Measurements from ENCODE around the gene MEG3. TPM values are rescaled to one million over a fixed set of nuclear protein-coding genes. Genes with fewer than 3 reads are reported as not detected.

The MEG3 gene
- total RNA-seq, 2 experiments from 2014 or later = not detected

- CTCF ChIA-PET (ENCODE audit: unreplicated experiment) = no interaction called here
These were observed 81.3 kb downstream of the MEG3 start for GRCh38 chr14:100907240-100907639.

GRCh38 chr14:100909439-100909838 lies 83.5 kb downstream of the MEG3 start:
- H3K9me2 ChIP-seq (ENCODE audit: insufficient read depth, low read length) = no peaks in the 10 kb centered on the region
- no peaks in the 10 kb centered on the region for H4K20me1 ChIP-seq (ENCODE audit: insufficient read depth, low read length)
- no peaks in the 10 kb centered on the region for H3K36me3 ChIP-seq (ENCODE audit: insufficient read depth, low read length)
- no peak overlapping the region for H3K4me2 ChIP-seq (ENCODE audit: low read length)
- H3K79me2 ChIP-seq (ENCODE audit: insufficient read depth, low read depth, low read length) = no peaks in the 10 kb centered on the region
- H3K27ac ChIP-seq (ENCODE audit: low read depth, low read length, poor library complexity, severe bottlenecking) = no peak overlapping the region
- TF ChIP-seq CTCF (conservative IDR thresholded peaks at IDR 0.05; ENCODE audit: low read length) (no peak), EZH2phosphoT487 (IDR thresholded peaks at IDR 0.05; ENCODE audit: borderline replicate concordance, low read depth, low read length) (no peak)
- BruUV-seq (replicated peaks) = no TSS peak
- intact Hi-C loops (cut with micrococcal nuclease; ENCODE audit: unreplicated experiment) = no loop called here
- no peak overlapping the region for H3K4me3 ChIP-seq (ENCODE audit: low read depth, low read length, poor library complexity, severe bottlenecking)
- no peaks in the 10 kb centered on the region for H3K4me1 ChIP-seq (ENCODE audit: insufficient read depth, low read length, poor library complexity, severe bottlenecking)
- ChIA-PET CTCF (ENCODE audit: unreplicated experiment) (no interaction called here), POLR2A (no interaction called here)
- no peak overlapping the region for H2AFZ ChIP-seq (ENCODE audit: low read length)
- H3K9me3 ChIP-seq (ENCODE audit: low read length) = no peaks in the 10 kb centered on the region
- DNase-seq (ENCODE audit: low spot score) = no peak

More at GRCh38 chr14:100907240-100907639, 81.3 kb downstream of the MEG3 start:
- Histone ChIP-seq H3K79me2 (ENCODE audit: insufficient read depth, low read depth, low read length) (no peaks in the 10 kb centered on the region), H2AFZ (ENCODE audit: low read length) (no peak overlapping the region), H4K20me1 (ENCODE audit: insufficient read depth, low read length) (no peaks in the 10 kb centered on the region), H3K4me1 (ENCODE audit: insufficient read depth, low read length, poor library complexity, severe bottlenecking) (no peaks in the 10 kb centered on the region), H3K27ac (ENCODE audit: low read depth, low read length, poor library complexity, severe bottlenecking) (no peak overlapping the region), H3K36me3 (ENCODE audit: insufficient read depth, low read length) (no peaks in the 10 kb centered on the region), H3K9me3 (ENCODE audit: low read length) (no peaks in the 10 kb centered on the region), H3K4me3 (ENCODE audit: low read depth, low read length, poor library complexity, severe bottlenecking) (no peak overlapping the region), H3K9me2 (ENCODE audit: insufficient read depth, low read length) (no peaks in the 10 kb centered on the region), H3K4me2 (ENCODE audit: low read length) (no peak overlapping the region)
- POLR2A ChIA-PET = no interaction called here
- DNase-seq (ENCODE audit: low spot score) = no peak
- intact Hi-C loops (cut with micrococcal nuclease; ENCODE audit: unreplicated experiment) = loop anchor here (2.0 kb wide), 1 partner anchor 722 kb away; no protein-coding TSS in a partner anchor
- TF ChIP-seq EZH2phosphoT487 (IDR thresholded peaks at IDR 0.05; ENCODE audit: borderline replicate concordance, low read depth, low read length) = no peak
- no peak for TF ChIP-seq CTCF (conservative IDR thresholded peaks at IDR 0.05; ENCODE audit: low read length)
- no TSS peak for BruUV-seq (replicated peaks)

Small RNAs within 50 kb of the gene (microRNA-seq; reads per million reads assigned to microRNA genes)
- gene MIR127 (ENCODE audit: borderline replicate concordance) (57.6 reads per million, percentile 47 among the genes with 10 or more reads in this experiment), gene MIR136 (ENCODE audit: borderline replicate concordance) (not detected), gene MIR2392 (ENCODE audit: borderline replicate concordance) (not detected), gene MIR337 (ENCODE audit: borderline replicate concordance) (not detected), gene MIR431 (ENCODE audit: borderline replicate concordance) (not detected), gene MIR432 (ENCODE audit: borderline replicate concordance) (3.8 reads per million), gene MIR433 (ENCODE audit: borderline replicate concordance) (31.0 reads per million, percentile 36 among the genes with 10 or more reads in this experiment), gene MIR493 (ENCODE audit: borderline replicate concordance) (not detected), gene MIR665 (ENCODE audit: borderline replicate concordance) (not detected)

Small RNAs within 50 kb of the gene (small RNA-seq; reads per million reads assigned to genes)
- gene AL117190.3 = not detected
- gene MIR127 = not detected
- not detected for gene MIR136
- not detected for gene MIR2392
- gene MIR337 = not detected
- gene MIR431 = not detected
- gene MIR432 = not detected
- gene MIR433 = not detected
- not detected for gene MIR493
- not detected for gene RF01928
- gene RF02145 = not detected
- not detected for gene SNORD112

Other genes with a start within 250 kb of the MEG3 start
- 1.8 TPM in 1 of 2 replicates, not detected in the other for gene BEGAIN, start 238.7 kb upstream of the MEG3 start, total RNA-seq (2014; rRNA removed; shearing (Covaris generic))
- gene BEGAIN, start 238.7 kb upstream of the MEG3 start, total RNA-seq (2022) = 0.06 and 0.76 TPM in 2 replicates
- gene DLK1, start 99.2 kb upstream of the MEG3 start, total RNA-seq (2014; rRNA removed; shearing (Covaris generic)) = not detected in 2 replicates
- not detected in 2 replicates for gene DLK1, start 99.2 kb upstream of the MEG3 start, total RNA-seq (2022)
- not detected in 2 replicates for gene RTL1, start 77.6 kb downstream of the MEG3 start, total RNA-seq (2014; rRNA removed; shearing (Covaris generic))
- gene RTL1, start 77.6 kb downstream of the MEG3 start, total RNA-seq (2022) = not detected in 2 replicates

Data from OCI-LY7 (cell line).